H9 (cell line): ENCODE measurements around the gene SMIM36. TPM values are rescaled to one million over a fixed set of nuclear protein-coding genes. Genes with fewer than 3 reads are reported as not detected.

ENCODE experiments used
- DNase-seq: peaks from one replicate; pipeline ENCODE4 v3.0.0-alpha.2; 2017
- H2AFZ ChIP-seq: one replicate; pipeline ENCODE4 v1.6.1; 2013; ENCODE audit warnings: mild to moderate bottlenecking, low read length, control low read depth, moderate library complexity
- H2AK5ac ChIP-seq: 2 replicates; pipeline ENCODE4 v1.6.1; 2013; ENCODE audit warnings: low read length, control low read depth, mixed read lengths; ENCODE audit not compliant: insufficient read length
- H2BK120ac ChIP-seq: one replicate; pipeline ENCODE4 v1.6.1; 2013; ENCODE audit warnings: low read depth, mild to moderate bottlenecking, low read length, control low read depth, inconsistent platforms; ENCODE audit not compliant: poor library complexity, severe bottlenecking
- H2BK12ac ChIP-seq: 2 replicates; pipeline ENCODE4 v1.6.1; 2013; ENCODE audit warnings: low read length, control low read depth, mixed read lengths, low read depth; ENCODE audit not compliant: insufficient read length
- H2BK15ac ChIP-seq: 2 replicates; pipeline ENCODE4 v1.6.1; 2013; ENCODE audit warnings: low read depth, low read length, control low read depth
- H2BK20ac ChIP-seq: one replicate; pipeline ENCODE4 v1.6.1; 2013; ENCODE audit warnings: low read depth, mild to moderate bottlenecking, low read length, control low read depth, inconsistent platforms; ENCODE audit not compliant: poor library complexity, severe bottlenecking
- H2BK5ac ChIP-seq: 2 replicates; pipeline ENCODE4 v1.6.1; 2013; ENCODE audit warnings: low read length, control low read depth, mixed read lengths; ENCODE audit not compliant: insufficient read length
- H3K14ac ChIP-seq: 2 replicates; pipeline ENCODE4 v1.6.1; 2013; ENCODE audit warnings: low read length, control low read depth; ENCODE audit not compliant: insufficient read depth
- H3K18ac ChIP-seq: 2 replicates; pipeline ENCODE4 v1.6.1; 2013; ENCODE audit warnings: low read depth, mild to moderate bottlenecking, mixed read lengths, low read length, control low read depth; ENCODE audit not compliant: insufficient read length
- H3K23ac ChIP-seq: 2 replicates; pipeline ENCODE4 v1.6.1; 2013; ENCODE audit warnings: low read length, control low read depth, mixed read lengths, low read depth; ENCODE audit not compliant: insufficient read length
- H3K23me2 ChIP-seq: 2 replicates; pipeline ENCODE4 v1.6.1; 2013; ENCODE audit warnings: low read depth, mild to moderate bottlenecking, mixed read lengths, low read length, control low read depth; ENCODE audit not compliant: insufficient read length, poor library complexity, severe bottlenecking
- H3K27ac ChIP-seq: 2 replicates; pipeline ENCODE4 v1.5.1; 2013; ENCODE audit warnings: low read length, control low read depth, mixed read lengths, low read depth; ENCODE audit not compliant: insufficient read length
- H3K27me3 ChIP-seq: 2 replicates; pipeline ENCODE4 v1.6.1; 2013; ENCODE audit warnings: low read length, control low read depth, inconsistent platforms; ENCODE audit not compliant: insufficient read depth
- H3K4ac ChIP-seq: 2 replicates; pipeline ENCODE4 v1.6.1; 2013; ENCODE audit warnings: low read depth, mild to moderate bottlenecking, control low read depth, inconsistent platforms, low read length, moderate library complexity
- H3K4me1 ChIP-seq: 2 replicates; pipeline ENCODE4 v1.6.1; 2013; ENCODE audit warnings: low read length, control low read depth, inconsistent platforms; ENCODE audit not compliant: insufficient read depth
- H3K4me2 ChIP-seq: 2 replicates; pipeline ENCODE4 v1.6.1; 2013; ENCODE audit warnings: low read length, control low read depth, mixed read lengths; ENCODE audit not compliant: insufficient read length, insufficient read depth
- H3K56ac ChIP-seq: 2 replicates; pipeline ENCODE4 v1.6.1; 2013; ENCODE audit warnings: low read depth, mild to moderate bottlenecking, mixed read lengths, low read length, control low read depth; ENCODE audit not compliant: insufficient read length
- H3K79me1 ChIP-seq: 2 replicates; pipeline ENCODE4 v1.6.1; 2013; ENCODE audit warnings: low read depth, mild to moderate bottlenecking, moderate library complexity, low read length, control low read depth, inconsistent platforms; ENCODE audit not compliant: insufficient read depth, poor library complexity, severe bottlenecking
- H3K79me2 ChIP-seq: 2 replicates; pipeline ENCODE4 v1.6.1; 2013; ENCODE audit warnings: low read length, control low read depth, inconsistent platforms; ENCODE audit not compliant: insufficient read depth
- H3K9ac ChIP-seq: 2 replicates; pipeline ENCODE4 v1.6.1; 2013; ENCODE audit warnings: low read length, control low read depth, mixed read lengths; ENCODE audit not compliant: insufficient read length; ENCODE audit errors: extremely low read depth
- H3K9me3 ChIP-seq: one replicate; pipeline ENCODE4 v1.6.1; 2013; ENCODE audit warnings: low read depth, low read length, inconsistent platforms; ENCODE audit not compliant: control insufficient read depth
- H3T11ph ChIP-seq: one replicate; pipeline ENCODE4 v1.6.1; 2013; ENCODE audit warnings: mild to moderate bottlenecking, low read length, control low read depth, inconsistent platforms
- H4K20me1 ChIP-seq: one replicate; pipeline ENCODE4 v1.6.1; 2013; ENCODE audit not compliant: control insufficient read depth, insufficient read length, insufficient read depth
- H4K5ac ChIP-seq: 2 replicates; pipeline ENCODE4 v1.6.1; 2013; ENCODE audit warnings: low read depth, mild to moderate bottlenecking, mixed read lengths, low read length, control low read depth; ENCODE audit not compliant: insufficient read length
- H4K8ac ChIP-seq: replicated peaks from 2 replicates; pipeline ENCODE4 v1.6.1; 2013; ENCODE audit warnings: low read length, control low read depth, mixed read lengths, low read depth; ENCODE audit not compliant: insufficient read length
- H4K91ac ChIP-seq: 2 replicates; pipeline ENCODE4 v1.6.1; 2013; ENCODE audit warnings: low read depth, mild to moderate bottlenecking, moderate library complexity, mixed read lengths, low read length, control low read depth; ENCODE audit not compliant: insufficient read length
- H3K27ac Mint-ChIP-seq, 3 experiments: 2 replicates in 2 of 3; 3 replicates in 1 of 3; pipeline ENCODE4 v1.8.0; 2020 to 2021; ENCODE audit warnings: mixed read lengths in 3 of 3, mild to moderate bottlenecking in 1 of 3, moderate library complexity in 1 of 3
- H3K27me3 Mint-ChIP-seq: 2 replicates; pipeline ENCODE4 v1.8.0; 2021; ENCODE audit warnings: low read depth, mild to moderate bottlenecking, moderate library complexity, mixed read lengths
- H3K36me3 Mint-ChIP-seq, 3 experiments: 2 replicates in 2 of 3; 3 replicates in 1 of 3; pipeline ENCODE4 v1.8.0; 2020 to 2021; ENCODE audit warnings: low read depth in 3 of 3, mixed read lengths in 3 of 3; ENCODE audit not compliant: insufficient read depth in 1 of 3
- H3K4me1 Mint-ChIP-seq, 2 experiments: 2 replicates each; pipeline ENCODE4 v1.8.0; 2020; ENCODE audit warnings: mixed read lengths in 2 of 2
- H3K4me3 Mint-ChIP-seq, 2 experiments: 2 replicates in 1 of 2; 3 replicates in 1 of 2; pipeline ENCODE4 v1.8.0; 2020 to 2021; ENCODE audit warnings: mild to moderate bottlenecking in 2 of 2, mixed read lengths in 2 of 2, moderate library complexity in 1 of 2
- H3K9me3 Mint-ChIP-seq, 2 experiments: 2 replicates in 1 of 2; 3 replicates in 1 of 2; pipeline ENCODE4 v1.8.0; 2020; ENCODE audit warnings: mild to moderate bottlenecking in 2 of 2, mixed read lengths in 2 of 2, moderate library complexity in 1 of 2
- WGBS: extraction: QIAGEN DNeasy Blood & Tissue Kit; methylation state at CpG from one replicate; pipeline ENCODE4 v1.1.7; 2013; ENCODE audit warnings: missing lambda C conversion rate, low lambda C conversion rate, mixed read lengths; ENCODE audit not compliant: insufficient read length; ENCODE audit errors: extremely low coverage; 5-methylcytosine and 5-hydroxymethylcytosine counted together
- total RNA-seq: library from RNA; stranded (reverse); gene quantifications from 2 replicates; pipeline ENCODE4 v1.2.1, GENCODE V29; 2021
- TF ChIP-seq, protein P1 (sequence below): fragments of 200-600 bp; sonication (generic); conservative IDR thresholded peaks from 3 replicates; pipeline ENCODE4 v1.8.0; 2021; ENCODE audit warnings: antibody characterized with exemption, mild to moderate bottlenecking

Gene SMIM36
- total RNA-seq, 1 experiment from 2014 or later = not detected

DNA sequence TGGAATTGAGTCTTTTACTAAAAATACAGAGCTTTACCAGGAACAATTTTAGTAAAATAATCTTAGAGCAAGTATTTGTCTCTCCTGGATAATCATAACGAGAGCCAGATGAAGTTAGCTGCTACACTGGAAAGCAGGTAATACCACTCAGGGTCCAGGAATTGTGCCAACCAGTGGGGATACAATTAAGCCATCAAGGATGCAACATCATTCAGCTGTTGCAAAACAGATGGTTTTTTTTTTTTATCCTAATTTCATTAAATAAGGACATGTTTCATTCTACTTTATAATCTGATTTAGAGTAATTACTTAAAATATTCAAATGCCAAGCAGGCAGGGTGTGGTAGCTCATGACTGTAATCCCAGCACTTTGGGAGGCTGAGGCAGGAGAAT is 99.8 kb downstream of the SMIM36 start:
- DNase-seq = no peak
- Histone ChIP-seq H3K79me2 (peaks cover 5% of the 10 kb centered on the region; the same call in 1 of the 2 replicates), H3K4me1 (no peaks in the 10 kb centered on the region), H2BK120ac (no peak overlapping the region), H3K27me3 (no peaks in the 10 kb centered on the region), H4K91ac (no peak overlapping the region), H3K23ac (no peak overlapping the region), H4K8ac (no peak overlapping the region), H3K9me3 (no peaks in the 10 kb centered on the region), H2AFZ (no peak overlapping the region), H2BK12ac (no peak overlapping the region), H3K4ac (no peak overlapping the region), H3K23me2 (no peaks in the 10 kb centered on the region), H2BK5ac (no peak overlapping the region), H3T11ph (no peak overlapping the region), H2BK15ac (no peak overlapping the region), H2AK5ac (no peak overlapping the region), H2BK20ac (no peak overlapping the region), H4K5ac (no peak overlapping the region), H3K4me2 (no peak overlapping the region), H4K20me1 (no peaks in the 10 kb centered on the region), H3K9ac (no peak overlapping the region), H3K79me1 (peaks cover 2% of the 10 kb centered on the region), H3K27ac (no peak overlapping the region), H3K56ac (no peak overlapping the region), H3K18ac (no peak overlapping the region), H3K14ac (no peak overlapping the region)
- Mint-ChIP-seq H3K4me3 (no peak overlapping the region), H3K4me1 (peaks cover 5 to 7% of the 10 kb centered on the region in 2 experiments; a peak in 3 of 4 replicates), H3K27ac (no peak overlapping the region; a peak in 1 of 7 replicates), H3K36me3 (peaks cover 32 to 70% (median 65%) of the 10 kb centered on the region in 3 experiments), H3K27me3 (no peaks in the 10 kb centered on the region), H3K9me3 (no peaks in the 10 kb centered on the region)
- TF ChIP-seq, protein P1, sequence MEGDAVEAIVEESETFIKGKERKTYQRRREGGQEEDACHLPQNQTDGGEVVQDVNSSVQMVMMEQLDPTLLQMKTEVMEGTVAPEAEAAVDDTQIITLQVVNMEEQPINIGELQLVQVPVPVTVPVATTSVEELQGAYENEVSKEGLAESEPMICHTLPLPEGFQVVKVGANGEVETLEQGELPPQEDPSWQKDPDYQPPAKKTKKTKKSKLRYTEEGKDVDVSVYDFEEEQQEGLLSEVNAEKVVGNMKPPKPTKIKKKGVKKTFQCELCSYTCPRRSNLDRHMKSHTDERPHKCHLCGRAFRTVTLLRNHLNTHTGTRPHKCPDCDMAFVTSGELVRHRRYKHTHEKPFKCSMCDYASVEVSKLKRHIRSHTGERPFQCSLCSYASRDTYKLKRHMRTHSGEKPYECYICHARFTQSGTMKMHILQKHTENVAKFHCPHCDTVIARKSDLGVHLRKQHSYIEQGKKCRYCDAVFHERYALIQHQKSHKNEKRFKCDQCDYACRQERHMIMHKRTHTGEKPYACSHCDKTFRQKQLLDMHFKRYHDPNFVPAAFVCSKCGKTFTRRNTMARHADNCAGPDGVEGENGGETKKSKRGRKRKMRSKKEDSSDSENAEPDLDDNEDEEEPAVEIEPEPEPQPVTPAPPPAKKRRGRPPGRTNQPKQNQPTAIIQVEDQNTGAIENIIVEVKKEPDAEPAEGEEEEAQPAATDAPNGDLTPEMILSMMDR = no peak
- no CpG with 5 or more reads among the region's 1 CpG for WGBS
